WTC11 (cell line): ENCODE measurements around the gene ZNF516.

Experiments
- ATF6 ChIP-seq: sonication (generic); formaldehyde crosslinking; IDR thresholded peaks from 2 replicates; pipeline ENCODE4 v1.8.1; 2023; ENCODE audit warnings: mild to moderate bottlenecking, missing genetic modification reagents
- CBFB ChIP-seq: sonication (generic); formaldehyde crosslinking; IDR thresholded peaks from 2 replicates; pipeline ENCODE4 v1.8.1; 2022; ENCODE audit warnings: mild to moderate bottlenecking, low read depth, missing genetic modification reagents
- CTCF ChIP-seq: fragments of 200-600 bp; IDR thresholded peaks from 2 replicates; pipeline ENCODE4 v1.8.0; 2022; ENCODE audit warnings: antibody characterized with exemption
- GRHL2 ChIP-seq: fragments of 250-450 bp; sonication (Bioruptor Pico); IDR thresholded peaks from 2 replicates; pipeline ENCODE4 v1.8.0; 2022; ENCODE audit warnings: mild to moderate bottlenecking, moderate library complexity; ENCODE audit not compliant: insufficient replicate concordance, severe bottlenecking
- PRRX2 ChIP-seq: fragments of 250-450 bp; sonication (Bioruptor Pico); IDR thresholded peaks from 2 replicates; pipeline ENCODE4 v1.8.0; 2021; ENCODE audit warnings: mild to moderate bottlenecking
- ZNF317 ChIP-seq: sonication (generic); formaldehyde crosslinking; IDR thresholded peaks from 2 replicates; pipeline ENCODE4 v1.8.1; 2023; ENCODE audit warnings: low read depth, mild to moderate bottlenecking, moderate library complexity, missing genetic modification reagents, borderline replicate concordance

- TF ChIP-seq ZNF317 (CRISPR knock-in tag) = no peak
- TF ChIP-seq CBFB (CRISPR knock-in tag) = no peak
- TF ChIP-seq PRRX2 (CRISPR knock-in tag) = no peak
- TF ChIP-seq GRHL2 = no peak
- TF ChIP-seq CTCF = no peak
- TF ChIP-seq ATF6 (CRISPR knock-in tag) = no peak
Observed at GRCh38 chr18:76433788-76434187, 61.3 kb downstream of the ZNF516 start.
